B cell (primary cell): Measurements from ENCODE around the gene KATNIP. TPM values are rescaled to one million over a fixed set of nuclear protein-coding genes. Genes with fewer than 3 reads are reported as not detected.

Experiments used
- ATAC-seq: fragments of 200-7000 bp; cut with Tn5 transposase; one replicate; pipeline ENCODE4 v1.10.0; 2021; ENCODE audit warnings: low read depth, mild to moderate bottlenecking, moderate number of reproducible peaks, moderate library complexity
- CTCF ChIA-PET: fragments of 350-600 bp; sonication (Branson Sonifier 250); formaldehyde crosslinking; loops from one replicate; lab custom pipeline; 2021; ENCODE audit warnings: antibody characterized with exemption, inconsistent platforms; lab: Charles Lee
- POLR2A ChIA-PET: fragments of 350-600 bp; sonication (Branson Sonifier 250); formaldehyde crosslinking; loops from one replicate; lab custom pipeline; 2021; ENCODE audit warnings: antibody characterized with exemption; lab: Charles Lee
- DNase-seq: peaks from one replicate; pipeline ENCODE4 v3.0.0; 2013
- H2AFZ ChIP-seq: 2 replicates; pipeline ENCODE4 v1.6.1; 2012; ENCODE audit warnings: mild to moderate bottlenecking, low read depth, low read length; ENCODE audit not compliant: insufficient read depth, poor library complexity, severe bottlenecking
- H3K27ac ChIP-seq, 2 donors: 1 replicate in 1 of 2; 2 replicates in 1 of 2; pipeline ENCODE4 v1.5.1; 2012 to 2013; ENCODE audit warnings: low read length in 2 of 2, mild to moderate bottlenecking in 2 of 2, moderate library complexity in 1 of 2
- H3K27me3 ChIP-seq, 4 experiments: fragments of 200-600 bp in 1 of 4; sonication (generic) in 1 of 4; replicated peaks in 1 of 4; 1 replicate in 2 of 4; 2 replicates in 2 of 4; pipeline versions ENCODE4 v1.6.1 to v1.7.0; 2013 to 2016; ENCODE audit warnings: low read length in 3 of 4, mild to moderate bottlenecking in 2 of 4, mixed read lengths in 1 of 4, moderate library complexity in 1 of 4; ENCODE audit not compliant: insufficient read depth in 4 of 4, control insufficient read depth in 3 of 4; ENCODE audit errors: control extremely low read depth in 1 of 4
- H3K36me3 ChIP-seq, 2 experiments: replicated peaks in 1 of 2; 1 replicate in 1 of 2; 2 replicates in 1 of 2; pipeline versions ENCODE4 v1.6.1 to v1.7.1; 2013; ENCODE audit warnings: low read length in 1 of 2; ENCODE audit not compliant: insufficient read depth in 2 of 2, control insufficient read depth in 1 of 2; ENCODE audit errors: control extremely low read depth in 1 of 2, extremely low read depth in 1 of 2
- H3K4me1 ChIP-seq, 2 donors: fragments of 200-600 bp in 1 of 2; sonication (generic) in 1 of 2; 1 replicate in 1 of 2; 2 replicates in 1 of 2; pipeline versions ENCODE4 v1.5.1 to v1.6.1; 2013 to 2017; ENCODE audit warnings: low read length in 2 of 2; ENCODE audit not compliant: control insufficient read depth in 2 of 2, insufficient read depth in 2 of 2
- H3K4me2 ChIP-seq: replicated peaks from 2 replicates; pipeline ENCODE3; 2012; ENCODE audit warnings: mild to moderate bottlenecking, low read depth, low read length; ENCODE audit not compliant: poor library complexity, severe bottlenecking
- H3K4me3 ChIP-seq, 5 experiments: fragments of 200-600 bp in 1 of 5; sonication (generic) in 1 of 5; 1 replicate in 3 of 5; 2 replicates in 2 of 5; pipeline versions ENCODE4 v1.5.1 to v1.7.0; 2011 to 2016; ENCODE audit warnings: low read length in 4 of 5, mild to moderate bottlenecking in 4 of 5, low read depth in 2 of 5, control low read depth in 1 of 5, moderate library complexity in 1 of 5; ENCODE audit not compliant: insufficient read depth in 1 of 5; ENCODE audit errors: control extremely low read depth in 1 of 5, extremely low read depth in 1 of 5
- H3K79me2 ChIP-seq: fragments of 200-600 bp; sonication (generic); one replicate; pipeline ENCODE4 v1.6.0; 2016; ENCODE audit warnings: low read length; ENCODE audit not compliant: control insufficient read depth, insufficient read depth
- H3K9ac ChIP-seq: fragments of 200-600 bp; sonication (generic); 2 replicates; pipeline ENCODE4 v1.6.1; 2017; ENCODE audit warnings: mild to moderate bottlenecking, low read length, moderate library complexity
- H3K9me3 ChIP-seq, 3 donors: one replicate each; pipeline versions ENCODE4 v1.6.1 to v1.7.1; 2013; ENCODE audit warnings: low read length in 2 of 3; ENCODE audit not compliant: control insufficient read depth in 2 of 3, insufficient read depth in 1 of 3; ENCODE audit errors: control extremely low read depth in 1 of 3
- H4K20me1 ChIP-seq: 2 replicates; pipeline ENCODE4 v1.6.0; 2012; ENCODE audit warnings: mild to moderate bottlenecking, low read length; ENCODE audit not compliant: insufficient read depth, control insufficient read depth, poor library complexity, severe bottlenecking
- H3K27ac Mint-ChIP-seq: one replicate; pipeline ENCODE4 v1.8.0; 2021; ENCODE audit warnings: mixed read lengths
- H3K27me3 Mint-ChIP-seq: one replicate; pipeline ENCODE4 v1.8.0; 2021; ENCODE audit warnings: mixed read lengths
- H3K4me1 Mint-ChIP-seq: one replicate; pipeline ENCODE4 v1.8.0; 2021; ENCODE audit warnings: mixed read lengths
- H3K4me3 Mint-ChIP-seq: one replicate; pipeline ENCODE4 v1.8.0; 2021; ENCODE audit warnings: mixed read lengths
- H3K9me3 Mint-ChIP-seq: one replicate; pipeline ENCODE4 v1.8.0; 2022; ENCODE audit warnings: mixed read lengths; ENCODE audit not compliant: insufficient read depth
- CTCF ChIP-seq: fragments of 200-600 bp; IDR thresholded peaks from one replicate; pipeline ENCODE4 v1.8.0; 2022; ENCODE audit warnings: antibody characterized with exemption, mild to moderate bottlenecking
- EZH2 ChIP-seq: IDR thresholded peaks from 2 replicates; pipeline ENCODE4 v1.6.1; 2012; ENCODE audit warnings: borderline replicate concordance, low read depth, mild to moderate bottlenecking, moderate library complexity, low read length; ENCODE audit not compliant: insufficient read depth, poor library complexity, severe bottlenecking
- WGBS: methylation state at CpG from one replicate; pipeline ENCODE4 v1.1.5; 2013; ENCODE audit warnings: missing lambda C conversion rate; ENCODE audit not compliant: insufficient coverage; 5-methylcytosine and 5-hydroxymethylcytosine counted together
- intact Hi-C: fragments of 100-400 bp; cut with micrococcal nuclease; formaldehyde crosslinking; loops from one replicate; pipeline ENCODE4 v1.10.0; 2022
- polyA plus RNA-seq: library from polyadenylated mRNA; depleted of rRNA; stranded (reverse); fragments of >200 nt; gene quantifications from 2 replicates; pipeline ENCODE4 v1.2.3, GENCODE V29; 2012
- total RNA-seq, 2 donors: library from RNA; stranded (reverse); fragments of 120-200 nt in 1 of 2; gene quantifications; 1 replicate in 1 of 2; 2 replicates in 1 of 2; pipeline versions ENCODE4 v1.2.3 to v1.2.4, GENCODE V29; 2013 to 2022

KATNIP gene
- total and polyA plus RNA-seq, 2 donors (not counting 1 experiment from before 2014, with no cell fraction given): 21.2 to 49.9 TPM

- ChIA-PET POLR2A (no interaction called here), CTCF (interaction anchor here (1.0 kb wide), 1 partner anchor 10 kb away, joined by 3 read pairs; no protein-coding TSS in a partner anchor)
- no peak overlapping the region for H3K9ac ChIP-seq
- H3K9me3 Mint-ChIP-seq: no peaks in the 10 kb centered on the region
- no peak overlapping the region for H2AFZ ChIP-seq
- no peak overlapping the region for H3K27ac ChIP-seq
- peaks cover 11 to 90% of the 10 kb centered on the region in 2 experiments for H3K36me3 ChIP-seq
- no peaks in the 10 kb centered on the region for H4K20me1 ChIP-seq
- H3K27me3 Mint-ChIP-seq: no peaks in the 10 kb centered on the region
- intact Hi-C loops: no loop called here
- no peaks in the 10 kb centered on the region for H3K4me1 Mint-ChIP-seq
- DNase-seq (no peak), ATAC-seq (no peak)
- no peak overlapping the region for H3K27ac Mint-ChIP-seq
- WGBS: 99% methylated on average over 11 of the region's 17 CpGs
- no peak overlapping the region for H3K4me3 Mint-ChIP-seq
- no peak overlapping the region for H3K4me3 ChIP-seq
- no peaks in the 10 kb centered on the region for H3K27me3 ChIP-seq
- no peaks in the 10 kb centered on the region for H3K4me1 ChIP-seq
- no peaks in the 10 kb centered on the region for H3K79me2 ChIP-seq
- H3K9me3 ChIP-seq: no peaks in the 10 kb centered on the region
- H3K4me2 ChIP-seq: no peak overlapping the region
- no peak for TF ChIP-seq EZH2
Observed at GRCh38 chr16:27506771-27507170, 43.2 kb upstream of the KATNIP start.

GRCh38 chr16:27508476-27508875 is 41.5 kb upstream of the KATNIP start:
- Mint-ChIP-seq H3K4me1 (no peaks in the 10 kb centered on the region), H3K27ac (no peak overlapping the region), H3K4me3 (no peak overlapping the region), H3K27me3 (no peaks in the 10 kb centered on the region), H3K9me3 (no peaks in the 10 kb centered on the region)
- WGBS: 97% methylated on average over 7 of the region's 9 CpGs
- CTCF ChIA-PET: interaction anchor here (1.1 kb wide), 1 partner anchor 13 kb away, joined by 3 read pairs; no protein-coding TSS in a partner anchor
- TF ChIP-seq EZH2 (no peak), CTCF (no peak)
- no peaks in the 10 kb centered on the region for H4K20me1 ChIP-seq
- DNase-seq: no peak
- H3K4me3 ChIP-seq: no peak overlapping the region
- peaks cover 11 to 81% of the 10 kb centered on the region in 2 experiments for H3K36me3 ChIP-seq
- H3K79me2 ChIP-seq: no peaks in the 10 kb centered on the region
- H2AFZ ChIP-seq: no peak overlapping the region
- no peak overlapping the region for H3K4me2 ChIP-seq
- H3K9ac ChIP-seq: no peak overlapping the region
- H3K4me1 ChIP-seq: no peaks in the 10 kb centered on the region
- no peaks in the 10 kb centered on the region for H3K27me3 ChIP-seq
- H3K9me3 ChIP-seq: no peaks in the 10 kb centered on the region
- POLR2A ChIA-PET: interaction anchor here (0.6 kb wide), 1 partner anchor 41 kb away, joined by 4 read pairs; the partner anchor contains the start of gene GTF3C1
- intact Hi-C loops: no loop called here
- no peak for ATAC-seq
- no peak overlapping the region for H3K27ac ChIP-seq
